CD14-positive monocyte (primary cell): ENCODE results near the gene CECR2. TPM values are rescaled to one million over a fixed set of nuclear protein-coding genes. Genes with fewer than 3 reads are reported as not detected.

ENCODE experiments used
- DNase-seq, 3 donors: peaks; one replicate each; pipeline ENCODE4 v3.0.0-alpha.2; 2011 to 2022
- H2AFZ ChIP-seq: 2 replicates; pipeline ENCODE4 v1.6.0; 2012; ENCODE audit warnings: mild to moderate bottlenecking, low read depth, low read length, inconsistent platforms; ENCODE audit not compliant: insufficient read depth, poor library complexity, severe bottlenecking
- H3K27ac ChIP-seq, 2 donors: 1 replicate in 1 of 2; 2 replicates in 1 of 2; pipeline ENCODE4 v1.5.1; 2012 to 2013; ENCODE audit warnings: low read length in 2 of 2, control low read depth in 1 of 2, inconsistent platforms in 1 of 2, low read depth in 1 of 2, mild to moderate bottlenecking in 1 of 2
- H3K27me3 ChIP-seq, 2 donors: one replicate each; pipeline versions ENCODE4 v1.6.0 to v1.6.1; 2011 to 2013; ENCODE audit warnings: low read length in 2 of 2; ENCODE audit not compliant: control insufficient read depth in 2 of 2, insufficient read depth in 2 of 2
- H3K36me3 ChIP-seq, 2 donors: replicated peaks in 1 of 2; 1 replicate in 1 of 2; 2 replicates in 1 of 2; pipeline versions ENCODE4 v1.5.1 to v1.6.1; 2012 to 2013; ENCODE audit warnings: low read length in 2 of 2, control low read depth in 1 of 2, inconsistent platforms in 1 of 2, mild to moderate bottlenecking in 1 of 2; ENCODE audit not compliant: insufficient read depth in 2 of 2, control insufficient read depth in 1 of 2
- H3K4me1 ChIP-seq, 2 donors: 1 replicate in 1 of 2; 2 replicates in 1 of 2; pipeline versions ENCODE4 v1.5.1 to v1.6.1; 2012 to 2013; ENCODE audit warnings: low read length in 2 of 2, control low read depth in 1 of 2, inconsistent platforms in 1 of 2, mild to moderate bottlenecking in 1 of 2, moderate library complexity in 1 of 2; ENCODE audit not compliant: insufficient read depth in 2 of 2, control insufficient read depth in 1 of 2
- H3K4me2 ChIP-seq: replicated peaks from 2 replicates; pipeline ENCODE3; 2012; ENCODE audit warnings: low read length, moderate library complexity, mild to moderate bottlenecking; ENCODE audit not compliant: poor library complexity, severe bottlenecking; ENCODE audit errors: extremely low read depth
- H3K4me3 ChIP-seq, 3 experiments: fragments of 200-600 bp in 1 of 3; sonication (generic) in 1 of 3; replicated peaks in 1 of 3; 1 replicate in 2 of 3; 2 replicates in 1 of 3; pipeline ENCODE4 v1.5.1; 2011 to 2013; ENCODE audit warnings: low read length in 3 of 3, mild to moderate bottlenecking in 3 of 3, control low read depth in 2 of 3, low read depth in 2 of 3, inconsistent platforms in 1 of 3, moderate library complexity in 1 of 3
- H3K79me2 ChIP-seq: 2 replicates; pipeline ENCODE4 v1.6.0; 2012; ENCODE audit warnings: mild to moderate bottlenecking, control low read depth, inconsistent platforms, low read length, moderate library complexity; ENCODE audit not compliant: insufficient read depth
- H3K9ac ChIP-seq: 2 replicates; pipeline ENCODE4 v1.6.0; 2017; ENCODE audit warnings: low read length, mild to moderate bottlenecking; ENCODE audit not compliant: insufficient read depth, poor library complexity, severe bottlenecking
- H3K9me3 ChIP-seq, 2 donors: replicated peaks in 1 of 2; 1 replicate in 1 of 2; 2 replicates in 1 of 2; pipeline versions ENCODE4 v1.5.1 to v1.6.1; 2012 to 2013; ENCODE audit warnings: low read length in 2 of 2, control low read depth in 1 of 2; ENCODE audit not compliant: control insufficient read depth in 1 of 2, insufficient read depth in 1 of 2
- H4K20me1 ChIP-seq: 2 replicates; pipeline ENCODE4 v1.6.0; 2012; ENCODE audit warnings: mild to moderate bottlenecking, low read length, control low read depth, moderate library complexity; ENCODE audit not compliant: insufficient read depth
- H3K27ac Mint-ChIP-seq, 7 donors: one replicate each; pipeline ENCODE4 v1.8.0; 2020; ENCODE audit warnings: mild to moderate bottlenecking in 7 of 7, mixed read lengths in 7 of 7, moderate library complexity in 6 of 7, inconsistent platforms in 2 of 7
- H3K27me3 Mint-ChIP-seq, 3 donors: one replicate each; pipeline ENCODE4 v1.8.0; 2021 to 2022; ENCODE audit warnings: low read depth in 3 of 3, mild to moderate bottlenecking in 3 of 3, mixed read lengths in 3 of 3, moderate library complexity in 3 of 3, inconsistent platforms in 1 of 3
- H3K36me3 Mint-ChIP-seq, 2 donors: one replicate each; pipeline ENCODE4 v1.8.0; 2020; ENCODE audit warnings: mixed read lengths in 2 of 2, inconsistent platforms in 1 of 2, mild to moderate bottlenecking in 1 of 2
- H3K4me1 Mint-ChIP-seq: one replicate; pipeline ENCODE4 v1.8.0; 2020; ENCODE audit warnings: mild to moderate bottlenecking, mixed read lengths
- H3K4me3 Mint-ChIP-seq, 2 donors: one replicate each; pipeline ENCODE4 v1.8.0; 2020; ENCODE audit warnings: mild to moderate bottlenecking in 2 of 2, mixed read lengths in 2 of 2, moderate library complexity in 1 of 2
- H3K9me3 Mint-ChIP-seq, 7 donors: one replicate each; pipeline ENCODE4 v1.8.0; 2020 to 2022; ENCODE audit warnings: mixed read lengths in 7 of 7, mild to moderate bottlenecking in 6 of 7, moderate library complexity in 6 of 7, inconsistent platforms in 2 of 7
- WGBS: methylation state at CpG from one replicate; pipeline ENCODE4 v1.1.5; 2013; ENCODE audit warnings: missing lambda C conversion rate; ENCODE audit not compliant: insufficient coverage; 5-methylcytosine and 5-hydroxymethylcytosine counted together
- intact Hi-C, 2 donors: fragments of 100-400 bp; cut with micrococcal nuclease; formaldehyde crosslinking; loops; one replicate each; pipeline versions ENCODE4 v1.15.0 to v1.15.1; 2023
- polyA plus RNA-seq, 3 donors: library from polyadenylated mRNA; depleted of rRNA in 1 of 3; unstranded in 2 of 3; stranded (reverse) in 1 of 3; fragments of 300-500 nt in 2 of 3; fragments of >200 nt in 1 of 3; fragmentation: Illumina TruSeq in 2 of 3; gene quantifications; 1 replicate in 2 of 3; 2 replicates in 1 of 3; pipeline ENCODE4 v1.2.3, GENCODE V29; 2012 to 2021
- TF ChIP-seq, protein P1 (sequence below): fragments of 200-600 bp; IDR thresholded peaks from one replicate; pipeline ENCODE4 v1.8.0; 2022; ENCODE audit warnings: antibody characterized with exemption, mild to moderate bottlenecking

CECR2 gene
- polyA plus RNA-seq, 3 donors = 0.02 to 0.29 (median 0.24) TPM

DNA sequence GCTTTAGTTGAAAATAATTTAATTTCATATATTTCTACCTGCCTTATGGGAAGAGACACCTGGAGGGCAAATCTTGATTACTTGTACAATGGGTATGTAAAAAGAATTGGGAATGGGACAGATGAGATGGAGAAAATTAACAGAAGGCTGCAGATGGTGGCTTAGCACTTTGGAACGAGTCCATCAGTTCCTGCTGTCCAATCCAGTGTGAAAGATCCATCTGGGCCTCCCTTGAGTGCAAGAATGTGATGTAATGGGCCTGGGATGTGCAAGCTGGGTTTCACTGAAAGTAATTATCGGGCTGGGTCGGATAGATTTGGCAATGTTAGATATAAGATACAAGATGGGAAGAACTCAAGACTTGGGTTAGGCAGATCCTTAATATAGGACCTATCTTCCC is 42.0 kb downstream of the CECR2 start:
- H3K4me1 Mint-ChIP-seq = no peaks in the 10 kb centered on the region
- 75% methylated on average over 1 of the region's 3 CpGs for WGBS

DNA sequence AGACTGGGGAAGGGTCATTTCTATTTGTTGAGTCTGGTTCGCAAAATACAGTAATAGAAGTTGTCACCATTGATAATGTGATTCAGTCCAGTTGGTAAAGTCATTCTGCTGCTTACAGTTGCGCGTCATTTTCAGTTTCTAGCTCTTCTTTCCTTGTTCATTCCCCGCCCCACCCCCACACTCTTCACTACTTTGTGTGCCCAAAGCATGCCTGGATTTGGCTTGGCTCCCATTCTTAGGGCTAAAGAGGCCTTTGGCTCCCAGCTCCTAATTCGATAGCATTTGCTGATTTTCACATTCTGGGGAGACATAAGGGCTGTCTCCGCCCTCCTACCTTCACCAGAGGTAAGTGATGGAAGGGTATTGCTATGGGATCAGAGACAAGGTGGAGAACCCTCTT is 43.0 kb downstream of the CECR2 start:
- Mint-ChIP-seq H3K27me3 (peaks cover 3 to 11% (median 4%) of the 10 kb centered on the region in 3 donors), H3K9me3 (peaks cover 0 to 4% (median 0%) of the 10 kb centered on the region in 7 donors), H3K4me1 (no peaks in the 10 kb centered on the region), H3K4me3 (no peak overlapping the region), H3K36me3 (no peaks in the 10 kb centered on the region), H3K27ac (no peak overlapping the region)
- TF ChIP-seq, protein P1, sequence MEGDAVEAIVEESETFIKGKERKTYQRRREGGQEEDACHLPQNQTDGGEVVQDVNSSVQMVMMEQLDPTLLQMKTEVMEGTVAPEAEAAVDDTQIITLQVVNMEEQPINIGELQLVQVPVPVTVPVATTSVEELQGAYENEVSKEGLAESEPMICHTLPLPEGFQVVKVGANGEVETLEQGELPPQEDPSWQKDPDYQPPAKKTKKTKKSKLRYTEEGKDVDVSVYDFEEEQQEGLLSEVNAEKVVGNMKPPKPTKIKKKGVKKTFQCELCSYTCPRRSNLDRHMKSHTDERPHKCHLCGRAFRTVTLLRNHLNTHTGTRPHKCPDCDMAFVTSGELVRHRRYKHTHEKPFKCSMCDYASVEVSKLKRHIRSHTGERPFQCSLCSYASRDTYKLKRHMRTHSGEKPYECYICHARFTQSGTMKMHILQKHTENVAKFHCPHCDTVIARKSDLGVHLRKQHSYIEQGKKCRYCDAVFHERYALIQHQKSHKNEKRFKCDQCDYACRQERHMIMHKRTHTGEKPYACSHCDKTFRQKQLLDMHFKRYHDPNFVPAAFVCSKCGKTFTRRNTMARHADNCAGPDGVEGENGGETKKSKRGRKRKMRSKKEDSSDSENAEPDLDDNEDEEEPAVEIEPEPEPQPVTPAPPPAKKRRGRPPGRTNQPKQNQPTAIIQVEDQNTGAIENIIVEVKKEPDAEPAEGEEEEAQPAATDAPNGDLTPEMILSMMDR = no peak
- Histone ChIP-seq H3K4me2 (no peak overlapping the region), H3K79me2 (no peaks in the 10 kb centered on the region), H3K4me3 (no peak overlapping the region), H3K27ac (no peak overlapping the region), H3K9ac (no peak overlapping the region), H3K36me3 (no peaks in the 10 kb centered on the region), H2AFZ (no peak overlapping the region), H3K9me3 (no peaks in the 10 kb centered on the region), H4K20me1 (no peaks in the 10 kb centered on the region), H3K4me1 (no peaks in the 10 kb centered on the region), H3K27me3 (peaks cover 0 to 2% of the 10 kb centered on the region in 2 donors)
- no peak for DNase-seq
- intact Hi-C loops = no loop called here
- WGBS = 88% methylated on average over 3 of the region's 6 CpGs

More for the DNA sequence above, 42.0 kb downstream of the CECR2 start:
- no peak overlapping the region for H3K27ac Mint-ChIP-seq
- Histone ChIP-seq H3K36me3 (no peaks in the 10 kb centered on the region), H3K27ac (no peak overlapping the region), H3K79me2 (no peaks in the 10 kb centered on the region), H3K27me3 (peaks cover 0 to 2% of the 10 kb centered on the region in 2 donors), H2AFZ (no peak overlapping the region), H4K20me1 (no peaks in the 10 kb centered on the region), H3K4me3 (no peak overlapping the region), H3K9me3 (no peaks in the 10 kb centered on the region), H3K9ac (no peak overlapping the region), H3K4me1 (no peaks in the 10 kb centered on the region), H3K4me2 (no peak overlapping the region)
- DNase-seq = no peak
- peaks cover 0 to 4% (median 0%) of the 10 kb centered on the region in 7 donors for H3K9me3 Mint-ChIP-seq
- peaks cover 3 to 12% (median 6%) of the 10 kb centered on the region in 3 donors for H3K27me3 Mint-ChIP-seq
- no peaks in the 10 kb centered on the region for H3K36me3 Mint-ChIP-seq
- no peak overlapping the region for H3K4me3 Mint-ChIP-seq
- intact Hi-C loops = no loop called here
- TF ChIP-seq, protein P1 = no peak
